ENCODE measurements around the gene DEPP1.
A peak's percentile ranks its signal among the peaks of the same experiment; 100 is the strongest.

DEPP1 gene

GRCh38 chr10:44979281-44980191, 927 bp upstream of the DEPP1 start:
- no peak for DNase-seq (ENCODE audit: low read depth in 2 of 2)

- no peak for DNase-seq (ENCODE audit: low read depth in 2 of 2)
Measured at GRCh38 chr10:44978213-44978569, 418 bp downstream of the DEPP1 start.

- DNase-seq (ENCODE audit: low read depth in 2 of 2): no peak
Measured at GRCh38 chr10:44977287-44978212, 1.1 kb downstream of the DEPP1 start.

GRCh38 chr10:44976352-44977198, 2.0 kb downstream of the DEPP1 start:
- DNase-seq (ENCODE audit: low read depth in 2 of 2): no peak

GRCh38 chr10:44975431-44976331, 2.9 kb downstream of the DEPP1 start:
- DNase-seq (ENCODE audit: low read depth in 2 of 2): no peak

GRCh38 chr10:44974628-44975430, 3.8 kb downstream of the DEPP1 start:
- DNase-seq (ENCODE audit: low read depth in 2 of 2): peak; percentile 33 to 52

- no peak for DNase-seq (ENCODE audit: low read depth in 2 of 2)
Measured at GRCh38 chr10:44974082-44974627, 4.5 kb downstream of the DEPP1 start.

GRCh38 chr10:44973323-44974081, 5.1 kb downstream of the DEPP1 start:
- DNase-seq (ENCODE audit: low read depth in 2 of 2): no peak

- DNase-seq (ENCODE audit: low read depth in 2 of 2): no peak
Measured at GRCh38 chr10:44972874-44973306, 5.7 kb downstream of the DEPP1 start.

GRCh38 chr10:44971935-44972757, 6.5 kb downstream of the DEPP1 start:
- no peak for DNase-seq (ENCODE audit: low read depth in 2 of 2)

GRCh38 chr10:44971434-44971833, 7.2 kb downstream of the DEPP1 start:
- DNase-seq (ENCODE audit: low read depth in 2 of 2): no peak

- DNase-seq (ENCODE audit: low read depth in 2 of 2): no peak
Measured at GRCh38 chr10:44970812-44971395, 7.7 kb downstream of the DEPP1 start.

- DNase-seq (ENCODE audit: low read depth in 2 of 2): no peak
Measured at GRCh38 chr10:44969854-44970253, 8.8 kb downstream of the DEPP1 start.

- no peak for DNase-seq (ENCODE audit: low read depth in 2 of 2)
Measured at GRCh38 chr10:44968500-44969400, 9.9 kb downstream of the DEPP1 start.

GRCh38 chr10:44968091-44968490, 10.5 kb downstream of the DEPP1 start:
- DNase-seq (ENCODE audit: low read depth in 2 of 2): no peak

- DNase-seq (ENCODE audit: low read depth in 2 of 2): no peak
Measured at GRCh38 chr10:44967616-44968015, 11.0 kb downstream of the DEPP1 start.

Measured in stimulated activated CD4-positive, alpha-beta T cell treated with anti-CD3 and anti-CD28 coated beads, Interleukin-12 subunit alpha, Interleukin-12 subunit beta, amount 100 ng/mL, for 24 hours (primary cell).